GM13976 (cell line): ENCODE data around the gene LILRB5.

Experiments used
- DNase-seq: peaks from one replicate; pipeline ENCODE4 v3.0.0; 2012; ENCODE audit warnings: low spot score
- in situ Hi-C: fragments of 300-500 bp; cut with MboI; formaldehyde crosslinking; loops from one replicate; pipeline ENCODE4 v1.12.0; 2022; ENCODE audit warnings: low sequenced_read_pairs, mixed read lengths, inconsistent platforms; ENCODE audit not compliant: unreplicated experiment
- TF ChIP-seq, protein P1 (sequence below): IDR thresholded peaks from 2 replicates; pipeline ENCODE4 v1.5.1; 2012; ENCODE audit warnings: borderline replicate concordance, mild to moderate bottlenecking; ENCODE audit not compliant: insufficient read depth; ENCODE audit errors: extremely low read depth, missing control alignments, control extremely low read depth

The LILRB5 gene

DNA sequence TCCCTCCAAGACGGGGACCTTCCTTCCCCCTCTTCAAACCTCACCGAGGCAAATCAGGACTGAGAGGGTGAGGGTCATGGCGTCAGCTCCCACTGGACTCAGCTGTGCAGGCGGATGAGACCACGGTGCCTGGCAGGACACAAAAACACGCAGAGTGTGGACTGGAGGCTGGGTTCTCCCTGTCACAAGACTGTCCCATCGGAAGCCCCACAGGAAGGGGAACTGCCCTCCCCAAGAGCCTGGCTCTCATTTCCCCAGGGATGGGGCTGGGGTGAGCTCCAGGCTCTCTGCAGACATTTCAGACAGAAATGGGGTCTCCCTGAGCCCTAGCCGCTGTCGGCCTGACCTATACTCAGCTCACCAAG lies at the start of gene LILRB5:
LILRB5 (minus strand) TSS at position 158 of the 365 bp plus-strand sequence; CDS start at position 78, 80 bp downstream.
- in situ Hi-C loops = no loop called here
- no peak for DNase-seq
- TF ChIP-seq, protein P1, sequence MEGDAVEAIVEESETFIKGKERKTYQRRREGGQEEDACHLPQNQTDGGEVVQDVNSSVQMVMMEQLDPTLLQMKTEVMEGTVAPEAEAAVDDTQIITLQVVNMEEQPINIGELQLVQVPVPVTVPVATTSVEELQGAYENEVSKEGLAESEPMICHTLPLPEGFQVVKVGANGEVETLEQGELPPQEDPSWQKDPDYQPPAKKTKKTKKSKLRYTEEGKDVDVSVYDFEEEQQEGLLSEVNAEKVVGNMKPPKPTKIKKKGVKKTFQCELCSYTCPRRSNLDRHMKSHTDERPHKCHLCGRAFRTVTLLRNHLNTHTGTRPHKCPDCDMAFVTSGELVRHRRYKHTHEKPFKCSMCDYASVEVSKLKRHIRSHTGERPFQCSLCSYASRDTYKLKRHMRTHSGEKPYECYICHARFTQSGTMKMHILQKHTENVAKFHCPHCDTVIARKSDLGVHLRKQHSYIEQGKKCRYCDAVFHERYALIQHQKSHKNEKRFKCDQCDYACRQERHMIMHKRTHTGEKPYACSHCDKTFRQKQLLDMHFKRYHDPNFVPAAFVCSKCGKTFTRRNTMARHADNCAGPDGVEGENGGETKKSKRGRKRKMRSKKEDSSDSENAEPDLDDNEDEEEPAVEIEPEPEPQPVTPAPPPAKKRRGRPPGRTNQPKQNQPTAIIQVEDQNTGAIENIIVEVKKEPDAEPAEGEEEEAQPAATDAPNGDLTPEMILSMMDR = no peak

DNA sequence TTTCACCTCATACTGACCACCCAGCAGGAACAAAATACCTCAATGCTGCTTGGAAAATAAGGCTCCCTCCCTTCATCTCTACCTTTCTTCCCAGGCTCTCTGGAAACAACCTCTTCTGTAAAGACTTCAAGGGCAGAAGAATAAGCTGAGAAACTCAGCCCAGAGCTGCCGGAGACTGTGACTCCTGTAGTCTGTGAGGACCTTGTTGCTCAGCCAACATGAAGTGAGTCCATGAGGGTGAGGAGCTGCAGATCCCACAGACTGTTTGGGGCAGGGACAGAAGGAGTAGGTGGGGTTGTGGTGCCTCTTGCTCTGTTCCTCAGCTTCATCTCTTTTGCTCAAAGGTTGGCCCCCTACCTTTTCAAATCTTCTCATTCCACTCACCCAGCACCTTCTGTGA lies 48.1 kb upstream of the LILRB5 start:
- TF ChIP-seq, protein P1 = no peak
- no peak for DNase-seq
- in situ Hi-C loops = no loop called here

DNA sequence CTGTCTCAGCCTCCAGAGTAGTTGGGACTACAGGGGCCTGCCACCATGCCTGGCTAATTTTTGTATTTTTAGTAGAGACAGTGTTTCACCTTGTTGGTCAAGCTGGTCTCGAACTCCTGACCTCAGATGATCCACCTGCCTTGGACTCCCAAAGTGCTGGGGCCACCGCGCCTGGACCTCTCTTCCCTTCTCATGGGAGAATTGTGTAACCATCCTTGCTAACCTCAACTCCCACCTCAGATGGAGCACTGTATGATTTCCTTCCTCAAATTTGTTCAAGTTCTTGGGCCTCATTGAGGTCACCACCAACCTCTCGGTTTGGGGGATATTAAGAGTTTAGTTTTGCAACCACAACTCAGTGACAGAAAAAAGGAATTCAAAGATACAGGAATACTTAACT lies 45.2 kb upstream of the LILRB5 start:
- TF ChIP-seq, protein P1 = no peak
- no peak for DNase-seq
- in situ Hi-C loops = no loop called here

DNA sequence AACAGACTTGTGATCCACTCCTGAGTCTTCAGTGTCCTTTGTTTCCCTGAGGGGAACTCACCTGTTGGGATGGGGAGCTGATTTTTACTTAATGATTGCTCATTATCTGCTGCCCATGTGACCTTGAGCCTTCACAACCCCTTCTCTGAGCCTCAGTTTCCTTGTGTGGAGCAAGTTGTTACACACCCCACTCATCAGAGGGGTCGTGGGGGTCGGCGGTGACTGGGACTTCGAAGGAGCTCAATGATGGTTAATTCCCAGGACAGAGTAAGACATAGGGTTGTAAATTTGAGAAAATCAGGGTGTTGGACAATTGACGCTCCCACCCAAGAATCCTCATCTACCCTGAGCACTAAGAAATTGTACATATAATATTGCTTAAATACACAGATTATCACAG lies 42.4 kb upstream of the LILRB5 start:
- in situ Hi-C loops = loop anchor here (5.0 kb wide), 1 partner anchor 278 kb away; no protein-coding TSS in a partner anchor
- TF ChIP-seq, protein P1 = no peak
- no peak for DNase-seq

DNA sequence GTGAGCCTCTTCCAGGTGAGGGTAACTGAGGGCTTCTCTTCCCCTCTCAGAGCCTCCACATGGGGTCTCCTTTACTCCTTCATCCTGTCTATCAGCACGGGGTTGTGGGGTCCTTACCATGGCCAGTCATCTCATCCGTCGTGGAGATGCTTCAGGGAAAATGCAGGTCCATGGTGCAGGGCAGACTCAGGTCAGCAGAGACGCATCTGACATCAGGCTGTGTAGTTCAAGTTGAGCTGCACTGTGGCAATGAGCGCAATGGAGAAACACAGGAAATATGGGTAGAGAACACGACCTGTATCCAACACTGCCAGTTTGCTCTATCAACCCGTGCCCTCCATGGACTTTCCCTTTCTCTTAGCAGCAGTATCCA lies 42.0 kb upstream of the LILRB5 start:
- DNase-seq = no peak
- in situ Hi-C loops = loop anchor here (5.0 kb wide), 1 partner anchor 278 kb away; no protein-coding TSS in a partner anchor
- TF ChIP-seq, protein P1 = no peak

DNA sequence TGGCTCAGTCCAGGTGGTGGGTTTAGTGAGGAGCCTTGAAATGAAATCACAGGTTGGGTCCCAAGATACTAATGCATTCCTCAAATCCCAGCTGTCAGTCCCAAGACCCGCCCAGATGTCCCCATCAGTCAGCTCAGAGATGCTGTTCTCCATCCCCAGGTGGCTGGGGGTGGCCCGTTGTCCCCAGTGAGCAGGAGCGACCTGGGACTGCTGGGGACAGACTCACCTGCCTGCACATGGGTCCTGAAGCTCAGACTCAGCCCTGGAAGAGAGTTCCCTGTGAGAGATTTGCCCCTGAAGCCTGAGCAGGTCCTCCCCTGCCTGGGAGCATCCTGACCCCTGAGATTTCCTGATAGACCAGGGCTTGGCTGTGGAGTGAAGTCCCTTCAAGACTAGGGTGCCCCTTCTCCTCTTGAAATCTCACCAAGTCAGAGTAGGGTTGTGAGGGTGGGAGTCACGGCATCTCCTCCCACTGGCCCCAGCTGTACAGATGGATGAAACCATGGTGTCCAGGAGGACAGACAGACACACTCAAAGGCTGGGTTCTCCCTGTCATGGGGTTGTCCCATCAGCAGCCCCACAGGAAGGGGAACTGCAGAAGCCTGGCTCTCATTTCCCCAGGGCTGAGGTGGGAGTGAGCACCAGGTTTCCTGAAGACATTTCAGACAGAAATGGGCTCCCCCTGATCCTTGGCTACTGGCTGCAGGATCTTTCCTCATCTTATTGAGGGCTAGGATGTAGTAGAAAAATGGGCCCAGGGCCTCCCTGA lies 41.5 kb upstream of the LILRB5 start:
- in situ Hi-C loops = loop anchor here (5.0 kb wide), 1 partner anchor 279 kb away; no protein-coding TSS in a partner anchor
- TF ChIP-seq, protein P1 = no peak
- no peak for DNase-seq
